H1 (cell line): ENCODE measurements around the gene GFRA4. TPM values are rescaled to one million over a fixed set of nuclear protein-coding genes. Genes with fewer than 3 reads are reported as not detected.

Source experiments
- CTCF ChIA-PET: fragments of 300-600 bp; sonication (Branson Sonifier 250); formaldehyde crosslinking; loops from one replicate; lab custom pipeline; 2021; ENCODE audit not compliant: partially characterized antibody; lab: Charles Lee
- POLR2A ChIA-PET: fragments of 300-600 bp; sonication (Branson Sonifier 250); formaldehyde crosslinking; loops from one replicate; lab custom pipeline; 2021; ENCODE audit warnings: inconsistent platforms; ENCODE audit not compliant: partially characterized antibody; lab: Charles Lee
- DNase-seq, 2 experiments: peaks; one replicate each; pipeline versions ENCODE4 v3.0.0 to v3.0.0-alpha.2; 2010 to 2022; ENCODE audit warnings: low spot score in 2 of 2, low read depth in 1 of 2, mixed read lengths in 1 of 2
- FAIRE-seq: peaks from 2 replicates; lab custom pipeline; 2011; peaks lifted over from hg19 to GRCh38; lab: Jason Lieb, UNC
- H2AFZ ChIP-seq: 2 replicates; pipeline ENCODE4 v1.8.1; 2012; ENCODE audit warnings: low read length, inconsistent platforms
- H2AK5ac ChIP-seq: 2 replicates; pipeline ENCODE4 v1.6.1; 2013; ENCODE audit warnings: low read depth, low read length
- H2BK120ac ChIP-seq: replicated peaks from 2 replicates; pipeline ENCODE3; 2013; ENCODE audit warnings: low read depth, low read length, inconsistent platforms
- H2BK12ac ChIP-seq: 2 replicates; pipeline ENCODE4 v1.6.1; 2013; ENCODE audit warnings: low read depth, low read length
- H2BK15ac ChIP-seq: 2 replicates; pipeline ENCODE4 v1.6.1; 2013; ENCODE audit warnings: low read length
- H2BK20ac ChIP-seq: 2 replicates; pipeline ENCODE4 v1.6.1; 2013; ENCODE audit warnings: low read length
- H2BK5ac ChIP-seq: 2 replicates; pipeline ENCODE4 v1.6.1; 2013; ENCODE audit warnings: low read depth, low read length
- H3K14ac ChIP-seq: 2 replicates; pipeline ENCODE4 v1.6.1; 2013; ENCODE audit warnings: inconsistent platforms; ENCODE audit not compliant: insufficient read length
- H3K18ac ChIP-seq: 2 replicates; pipeline ENCODE4 v1.6.1; 2013; ENCODE audit warnings: low read length; ENCODE audit errors: extremely low read depth
- H3K23ac ChIP-seq: 2 replicates; pipeline ENCODE4 v1.6.1; 2013; ENCODE audit warnings: inconsistent platforms; ENCODE audit not compliant: insufficient read length
- H3K23me2 ChIP-seq: 2 replicates; pipeline ENCODE4 v1.6.1; 2013; ENCODE audit warnings: low read depth, low read length
- H3K27ac ChIP-seq: 2 replicates; pipeline ENCODE4 v1.6.1; 2011; ENCODE audit warnings: low read depth, low read length, inconsistent platforms
- H3K27me3 ChIP-seq, 4 experiments: replicated peaks in 1 of 4; 1 replicate in 1 of 4; 2 replicates in 3 of 4; pipeline versions ENCODE4 v1.6.1 to v1.8.1; 2011 to 2013; ENCODE audit warnings: low read length in 3 of 4, mild to moderate bottlenecking in 3 of 4, inconsistent platforms in 2 of 4, mixed read lengths in 2 of 4, moderate library complexity in 1 of 4; ENCODE audit not compliant: control insufficient read depth in 3 of 4, insufficient read depth in 3 of 4; ENCODE audit errors: extremely low read depth in 1 of 4
- H3K36me3 ChIP-seq, 4 experiments: 2 replicates each; pipeline versions ENCODE4 v1.6.1 to v1.8.1; 2011 to 2013; ENCODE audit warnings: mild to moderate bottlenecking in 4 of 4, low read length in 3 of 4, moderate library complexity in 2 of 4, control low read depth in 1 of 4, inconsistent platforms in 1 of 4; ENCODE audit not compliant: insufficient read depth in 4 of 4, control insufficient read depth in 2 of 4
- H3K4ac ChIP-seq: replicated peaks from 2 replicates; pipeline ENCODE3; 2013; ENCODE audit warnings: low read length, low read depth, mixed read lengths, inconsistent platforms; ENCODE audit not compliant: insufficient read length
- H3K4me1 ChIP-seq, 4 experiments: replicated peaks in 1 of 4; 1 replicate in 1 of 4; 2 replicates in 3 of 4; pipeline versions ENCODE4 v1.6.1 to v1.8.1; 2011 to 2013; ENCODE audit warnings: low read length in 3 of 4, inconsistent platforms in 2 of 4, mixed read lengths in 1 of 4; ENCODE audit not compliant: insufficient read depth in 4 of 4, control insufficient read depth in 3 of 4
- H3K4me2 ChIP-seq, 2 experiments: 2 replicates each; pipeline versions ENCODE4 v1.6.1 to v1.8.1; 2011 to 2013; ENCODE audit warnings: low read depth in 2 of 2, low read length in 2 of 2, control low read depth in 1 of 2, inconsistent platforms in 1 of 2, mild to moderate bottlenecking in 1 of 2; ENCODE audit not compliant: insufficient read depth in 1 of 2
- H3K4me3 ChIP-seq, 4 experiments: fragments of 200-600, 300-600 bp in 1 of 4; sonication (generic), shearing (Covaris generic), sonication (Bioruptor Twin) in 1 of 4; 2 replicates each; pipeline versions ENCODE4 v1.5.1 to v1.8.1; 2011 to 2016; ENCODE audit warnings: low read length in 4 of 4, low read depth in 3 of 4, control low read depth in 2 of 4, inconsistent platforms in 2 of 4, mild to moderate bottlenecking in 2 of 4, mixed read lengths in 1 of 4, moderate library complexity in 1 of 4; ENCODE audit not compliant: insufficient read depth in 2 of 4; ENCODE audit errors: extremely low read depth in 1 of 4
- H3K56ac ChIP-seq: replicated peaks from 2 replicates; pipeline ENCODE3; 2013; ENCODE audit warnings: low read depth, mild to moderate bottlenecking, mixed read lengths, low read length, inconsistent platforms; ENCODE audit not compliant: insufficient read length
- H3K79me1 ChIP-seq: 2 replicates; pipeline ENCODE4 v1.6.1; 2013; ENCODE audit warnings: low read depth, low read length, control low read depth
- H3K79me2 ChIP-seq, 2 experiments: 2 replicates each; pipeline versions ENCODE4 v1.6.1 to v1.8.1; 2012 to 2013; ENCODE audit warnings: low read length in 2 of 2, mild to moderate bottlenecking in 2 of 2, inconsistent platforms in 1 of 2; ENCODE audit not compliant: insufficient read depth in 2 of 2, control insufficient read depth in 1 of 2
- H3K9ac ChIP-seq, 4 experiments: replicated peaks in 1 of 4; 1 replicate in 1 of 4; 2 replicates in 3 of 4; pipeline versions ENCODE4 v1.6.1 to v1.8.1; 2011 to 2013; ENCODE audit warnings: low read depth in 3 of 4, low read length in 3 of 4, control low read depth in 2 of 4, mild to moderate bottlenecking in 2 of 4, moderate library complexity in 2 of 4, inconsistent platforms in 1 of 4; ENCODE audit errors: extremely low read depth in 1 of 4
- H3K9me3 ChIP-seq, 2 experiments: 2 replicates each; pipeline versions ENCODE4 v1.6.1 to v1.8.1; 2012 to 2013; ENCODE audit warnings: mild to moderate bottlenecking in 2 of 2, moderate library complexity in 2 of 2, control low read depth in 1 of 2, inconsistent platforms in 1 of 2, low read depth in 1 of 2, low read length in 1 of 2, mixed read lengths in 1 of 2; ENCODE audit not compliant: insufficient read depth in 2 of 2
- H4K20me1 ChIP-seq, 2 experiments: replicated peaks in 1 of 2; 2 replicates each; pipeline versions ENCODE3 to v1.8.1; 2011 to 2013; ENCODE audit warnings: inconsistent platforms in 2 of 2, low read length in 2 of 2, mild to moderate bottlenecking in 1 of 2; ENCODE audit not compliant: insufficient read depth in 2 of 2, control insufficient read depth in 1 of 2
- H4K5ac ChIP-seq: 2 replicates; pipeline ENCODE4 v1.6.1; 2013; ENCODE audit warnings: low read length, low read depth, mixed read lengths, inconsistent platforms; ENCODE audit not compliant: insufficient read length
- H4K8ac ChIP-seq: 2 replicates; pipeline ENCODE4 v1.8.0; 2013; ENCODE audit warnings: mild to moderate bottlenecking, moderate library complexity, low read length, inconsistent platforms; ENCODE audit not compliant: insufficient read depth; ENCODE audit errors: extremely low read depth
- H4K91ac ChIP-seq: replicated peaks from 2 replicates; pipeline ENCODE3; 2013; ENCODE audit warnings: low read length, mixed read lengths, inconsistent platforms; ENCODE audit not compliant: insufficient read length
- CTCF ChIP-seq, 3 experiments: IDR thresholded peaks; 1 replicate in 2 of 3; 2 replicates in 1 of 3; pipeline versions ENCODE4 v1.5.1 to v1.6.1; 2011; ENCODE audit warnings: low read length in 3 of 3, mild to moderate bottlenecking in 3 of 3, inconsistent platforms in 2 of 3, low read depth in 1 of 3, moderate library complexity in 1 of 3; ENCODE audit not compliant: insufficient read depth in 1 of 3; ENCODE audit errors: control extremely low read depth in 1 of 3
- EGR1 ChIP-seq: IDR thresholded peaks from 2 replicates; pipeline ENCODE4 v1.6.1; 2011; ENCODE audit warnings: low read depth, low read length, borderline replicate concordance
- JUN ChIP-seq: IDR thresholded peaks from 2 replicates; pipeline ENCODE4 v1.6.1; 2011; ENCODE audit warnings: low read depth, mild to moderate bottlenecking, improper control_type of control experiment, low read length
- RAD21 ChIP-seq, 2 experiments: IDR thresholded peaks in 1 of 2; conservative IDR thresholded peaks in 1 of 2; 2 replicates each; pipeline ENCODE4 v1.6.1; 2011; ENCODE audit warnings: low read depth in 2 of 2, low read length in 2 of 2, improper control_type of control experiment in 1 of 2, inconsistent platforms in 1 of 2, mild to moderate bottlenecking in 1 of 2, moderate library complexity in 1 of 2
- RXRA ChIP-seq: IDR thresholded peaks from 2 replicates; pipeline ENCODE4 v1.6.1; 2011; ENCODE audit warnings: low read depth, mild to moderate bottlenecking, low read length, moderate library complexity; ENCODE audit not compliant: insufficient read depth
- WGBS, 2 experiments: shearing (Covaris generic) in 1 of 2; methylation state at CpG; one replicate each; pipeline versions ENCODE4 v1.1.6 to v1.1.7; 2013 to 2015; ENCODE audit warnings: low lambda C conversion rate in 2 of 2, mixed read lengths in 2 of 2, inconsistent platforms in 1 of 2, low coverage in 1 of 2, missing lambda C conversion rate in 1 of 2; ENCODE audit not compliant: insufficient replicate concordance in 2 of 2, insufficient coverage in 1 of 2, insufficient read length in 1 of 2; ENCODE audit errors: extremely low coverage in 1 of 2, missing lambda C conversion rate in 1 of 2; 5-methylcytosine and 5-hydroxymethylcytosine counted together
- polyA plus RNA-seq, 7 experiments: library from polyadenylated mRNA; depleted of rRNA in 3 of 7; stranded (reverse) in 5 of 7; unstranded in 2 of 7; fragments of >200 nt in 5 of 7; fragments of 200-250 nt in 2 of 7; gene quantifications; 1 replicate in 5 of 7; 2 replicates in 1 of 7; 4 replicates in 1 of 7; pipeline versions ENCODE4 v1.2.1 to v1.2.3, GENCODE V29; 2011 to 2013; ENCODE audit warnings: missing spikeins in 2 of 7, mixed read lengths in 2 of 7
- total RNA-seq: library from RNA; stranded (reverse); fragmentation: NEBNext Ultra II Directional; extraction: Animal tissue kit (Norgen Biotek cat#: 25700); gene quantifications from 2 replicates; pipeline ENCODE4 v1.2.1, GENCODE V29; 2021

The GFRA4 gene
- total and polyA plus RNA-seq, 2 of the 8 experiments (the other 6 are each of a cell fraction or from before 2014, with no cell fraction given): 0.05 TPM; not detected in 1

- Histone ChIP-seq H4K8ac (no peak overlapping the region; the same call in 1 of the 2 replicates), H3K4me2 (no peak overlapping the region), H3K4me3 (no peak overlapping the region), H3K18ac (no peak overlapping the region; the same call in 1 of the 2 replicates), H2BK15ac (0 out of 2 replicates have a peak overlapping the region, but pooled peaks have one; percentile 25)
- no peak for DNase-seq
- TF ChIP-seq RXRA: no peak
- no peak for TF ChIP-seq EGR1
- TF ChIP-seq RAD21 (IDR thresholded peaks at IDR 0.05 in 1 of 2, conservative IDR thresholded peaks at IDR 0.05 in 1 of 2; ENCODE audit: low read depth in 2 of 2, low read length in 2 of 2): peak in 1 of 2 experiments; percentile 42; a peak in 2 of 4 replicates
- TF ChIP-seq JUN: no peak
- TF ChIP-seq CTCF (IDR thresholded peaks at IDR 0.05; ENCODE audit: control extremely low read depth in 1 of 3, insufficient read depth in 1 of 3, low read depth in 1 of 3, low read length in 3 of 3): peak; percentile 5 to 14 (median 8); a peak in 3 of 4 replicates
- TF ChIP-seq, all 59 proteins: peak for 2
- H3K79me2 ChIP-seq: no peaks in the 10 kb centered on the region
- H4K91ac ChIP-seq: no peak overlapping the region
- FAIRE-seq: no peak
- no peak overlapping the region for H3K27ac ChIP-seq
- H4K5ac ChIP-seq: no peak overlapping the region
- no peaks in the 10 kb centered on the region for H3K9me3 ChIP-seq
- no peak overlapping the region for H2BK20ac ChIP-seq
- H3K36me3 ChIP-seq: no peaks in the 10 kb centered on the region
- no peaks in the 10 kb centered on the region for H3K79me1 ChIP-seq
- ChIA-PET CTCF (interaction anchor here (0.9 to 45.1 kb wide), 10 partner anchors 0 to 385 kb away, joined by 3 to 1432 read pairs (median 6); partner anchors contain the start of genes ADAM33 and SIGLEC1), POLR2A (no interaction called here)
- H3K14ac ChIP-seq: no peak overlapping the region
- H2BK120ac ChIP-seq: no peak overlapping the region
- H2BK12ac ChIP-seq: peak overlapping the region; percentile 50; the same call in 1 of the 2 replicates
- H3K27me3 ChIP-seq: peaks cover 0 to 9% (median 7%) of the 10 kb centered on the region in 4 experiments; a peak in 6 of 7 replicates
- H3K56ac ChIP-seq: no peak overlapping the region
- H3K9ac ChIP-seq: no peak overlapping the region
- no peak overlapping the region for H3K4ac ChIP-seq
- peaks cover 4% of the 10 kb centered on the region for H3K23me2 ChIP-seq
- peaks cover 3 to 10% (median 5%) of the 10 kb centered on the region in 4 experiments for H3K4me1 ChIP-seq
- no peak overlapping the region for H3K23ac ChIP-seq
- WGBS, 2 experiments: 83% methylated on average over 9 of the region's 9 CpGs; no CpG with 5 or more reads in 1 of the 2 experiments
- no peak overlapping the region for H2AFZ ChIP-seq
- H2BK5ac ChIP-seq: no peak overlapping the region
- H4K20me1 ChIP-seq: no peaks in the 10 kb centered on the region
- H2AK5ac ChIP-seq: no peak overlapping the region
These were observed 23.7 kb upstream of the GFRA4 start for GRCh38 chr20:3686867-3687321.
